Stimulated activated CD8-positive, alpha-beta memory T cell treated with anti-CD3 and anti-CD28 coated beads, Interleukin-15, amount 100 ng/mL, for 48 hours (primary cell): ENCODE measurements around the gene CKMT2.

ENCODE experiments used
- DNase-seq, 2 donors: peaks; one replicate each; pipeline ENCODE4 v3.0.0-alpha.2; 2020; ENCODE audit warnings: low read depth in 2 of 2

The CKMT2 gene

DNA sequence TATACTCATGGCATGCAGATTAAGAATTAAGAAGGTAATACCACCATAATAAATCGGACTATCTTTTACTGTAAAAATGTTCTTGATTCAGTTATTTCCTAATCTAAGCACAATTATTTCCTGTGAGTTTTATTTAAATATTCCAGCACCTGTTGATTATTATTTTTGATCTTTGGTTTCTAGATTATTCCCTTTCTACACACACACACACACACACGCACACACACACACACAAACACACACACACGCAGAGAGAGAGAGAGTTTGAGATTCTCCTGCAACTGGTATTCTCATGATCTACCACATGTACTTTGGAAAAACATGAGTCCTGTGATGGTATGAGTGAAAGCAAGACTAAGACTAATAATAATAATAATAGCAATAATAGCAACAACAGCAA, 17.0 kb upstream of the CKMT2 start:
- DNase-seq, result no peak

DNA sequence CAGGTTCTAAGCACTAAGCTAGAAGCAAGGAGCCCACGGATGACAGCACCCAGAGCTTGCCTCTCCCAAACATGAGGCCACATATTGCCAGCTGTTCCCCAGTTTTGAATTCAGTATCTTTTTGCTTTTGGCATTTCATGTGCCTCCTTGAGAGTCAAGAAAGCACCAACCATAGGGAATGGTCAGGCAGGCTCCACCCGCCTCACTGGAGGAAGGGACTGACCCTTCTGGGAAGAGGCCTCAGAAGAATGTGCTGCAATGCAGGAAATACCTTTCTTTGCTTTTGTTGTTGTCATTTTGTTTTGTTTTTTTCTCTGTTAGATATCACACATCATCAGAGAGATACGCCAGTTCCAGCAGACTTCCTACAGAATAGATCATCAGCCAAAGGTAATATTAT, 13.7 kb upstream of the CKMT2 start:
- DNase-seq, result no peak

DNA sequence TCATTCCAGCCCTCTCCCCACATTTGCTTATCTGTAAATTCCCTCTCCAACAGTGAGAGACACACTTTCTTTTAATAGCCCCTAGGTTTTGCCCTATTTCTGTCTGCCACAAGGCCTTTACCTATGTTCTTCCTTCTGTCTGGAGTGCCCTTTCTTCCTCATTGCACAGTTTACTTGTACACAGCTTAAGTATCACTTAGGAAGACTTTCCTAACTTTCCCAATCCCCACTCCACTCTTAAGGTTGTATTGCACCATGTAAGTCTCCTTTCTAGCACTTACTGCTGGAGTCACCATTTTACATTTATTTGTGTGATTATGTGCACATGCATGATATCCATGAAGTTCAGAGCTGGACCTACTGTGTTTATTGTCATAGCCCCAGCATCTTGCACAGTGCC, 10.8 kb upstream of the CKMT2 start:
- no peak for DNase-seq

DNA sequence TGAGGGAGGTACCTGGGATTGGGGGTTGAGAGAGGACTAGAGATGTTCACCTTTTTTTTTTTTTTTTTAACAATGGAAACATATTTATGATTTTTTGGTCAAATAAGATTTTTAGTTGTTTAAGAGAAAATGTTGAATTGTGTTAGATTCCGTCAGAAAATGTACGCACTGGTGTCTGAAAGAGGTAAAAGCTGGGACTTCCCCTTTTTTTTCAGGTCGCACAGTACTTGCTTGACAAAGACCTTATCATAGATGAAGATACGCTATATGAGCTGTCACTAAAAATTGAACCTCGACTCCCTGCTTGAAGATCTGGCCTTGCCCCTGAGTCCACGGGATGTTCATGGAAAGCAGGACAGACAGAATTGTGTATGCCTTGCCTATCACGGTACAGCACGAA, 7.7 kb upstream of the CKMT2 start:
- DNase-seq, result no peak

DNA sequence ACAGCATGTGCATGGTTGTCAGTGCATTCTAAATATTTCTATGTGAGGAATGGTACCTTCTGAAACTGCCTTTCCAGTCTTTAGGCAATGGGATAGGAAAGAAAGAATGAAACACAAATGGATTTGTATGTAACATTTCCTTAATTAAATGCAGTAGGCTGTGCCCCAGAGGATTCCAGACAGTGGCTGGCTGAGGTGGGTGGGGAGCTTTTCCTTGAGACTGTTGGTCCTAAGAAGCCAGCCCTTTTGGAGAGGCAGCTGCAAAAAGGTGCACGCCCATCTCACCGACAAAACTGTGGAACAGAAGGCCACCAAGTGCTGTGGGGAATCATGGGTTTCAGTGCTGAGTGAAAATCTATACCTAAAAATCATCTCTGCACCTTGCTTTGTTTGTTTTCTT, 6.8 kb upstream of the CKMT2 start:
- DNase-seq, result no peak

DNA sequence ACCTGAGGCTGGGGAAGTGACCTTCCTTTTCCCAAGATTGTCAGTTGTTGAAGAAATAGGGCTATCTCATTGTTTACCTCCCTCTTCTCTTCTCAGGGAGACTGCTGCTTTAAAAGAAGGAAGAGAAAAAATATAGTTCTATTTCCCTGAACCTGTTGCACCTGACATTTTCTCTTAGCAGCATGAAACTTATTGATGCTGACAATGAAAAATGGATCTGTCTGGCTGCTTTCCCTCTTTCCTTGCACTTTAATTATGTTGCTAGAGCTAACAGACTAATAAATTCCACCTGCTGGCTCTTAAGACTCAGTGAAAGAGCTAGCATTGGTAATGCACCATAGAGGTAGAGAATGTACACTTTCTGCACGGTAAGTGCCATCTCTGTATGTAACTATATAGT, 6.2 kb upstream of the CKMT2 start:
- no peak for DNase-seq

DNA sequence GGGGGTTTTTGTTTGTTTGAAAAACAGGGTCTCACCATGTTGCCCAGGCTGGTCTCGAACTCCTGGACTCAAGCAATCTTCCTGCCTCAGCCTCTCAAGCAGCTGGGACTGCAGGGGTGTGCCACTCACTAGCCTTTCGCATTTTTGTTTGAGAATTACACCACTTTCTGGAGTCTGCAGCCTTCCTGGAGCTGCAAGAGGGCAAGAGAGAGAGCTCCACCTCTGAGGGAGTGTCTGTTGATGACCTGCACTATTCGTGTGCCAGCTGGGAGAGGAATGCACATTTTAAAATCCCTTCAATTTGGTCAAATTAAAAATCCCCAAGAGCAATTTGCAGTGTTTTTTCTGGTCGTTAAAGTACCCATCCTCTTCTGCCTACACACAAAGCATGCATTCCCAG, 5.0 kb upstream of the CKMT2 start:
- DNase-seq, result no peak

DNA sequence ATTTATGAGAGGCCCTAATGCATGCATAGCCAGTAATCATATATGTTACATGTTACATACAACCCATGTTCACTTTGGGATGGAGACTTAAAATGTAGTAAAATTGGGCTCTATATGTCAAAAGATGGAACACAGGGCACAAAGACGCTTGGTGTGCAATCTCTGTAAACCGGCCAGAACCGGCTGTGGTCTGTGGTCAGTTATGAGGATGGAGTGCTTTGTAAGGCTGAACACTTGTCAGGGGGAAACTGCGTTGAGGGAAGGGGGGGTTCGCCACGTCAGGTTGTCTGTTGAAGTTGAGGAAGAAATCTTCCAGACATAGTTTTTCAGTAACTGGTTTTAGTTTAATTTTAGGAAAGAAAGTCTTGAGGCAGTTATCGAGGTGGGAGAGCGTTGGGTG, 2.7 kb upstream of the CKMT2 start:
- no peak for DNase-seq

DNA sequence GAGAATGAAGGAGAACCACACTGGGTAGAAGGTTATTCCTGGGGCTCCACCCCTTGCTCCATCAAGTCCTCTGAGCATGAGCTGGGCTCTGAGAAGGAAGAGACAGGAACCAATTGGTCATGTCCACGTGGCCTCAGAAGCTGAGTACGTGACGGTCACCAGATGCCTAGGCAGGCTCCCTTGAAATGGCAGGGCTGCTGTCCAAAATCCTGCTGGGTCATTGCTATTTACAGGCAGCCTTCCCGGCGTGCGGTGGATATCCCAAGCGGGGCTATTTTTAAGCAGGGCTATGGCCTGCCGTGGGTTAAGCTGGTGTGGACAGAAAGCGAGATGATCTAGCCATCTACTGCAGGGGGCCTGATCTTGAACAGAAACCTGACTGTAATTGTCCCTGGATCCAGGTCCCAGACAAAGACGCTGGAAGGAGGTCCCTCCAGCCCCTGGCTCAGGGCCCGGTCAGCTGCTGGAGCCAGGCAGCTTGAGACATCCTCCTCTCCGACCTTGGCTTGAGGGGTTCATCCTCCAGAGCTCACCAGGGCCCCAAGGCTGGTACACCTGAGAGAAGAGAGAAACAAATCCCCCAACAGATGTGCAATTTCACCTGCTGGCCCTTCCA, 550 bp upstream of the CKMT2 start:
- DNase-seq, result no peak

DNA sequence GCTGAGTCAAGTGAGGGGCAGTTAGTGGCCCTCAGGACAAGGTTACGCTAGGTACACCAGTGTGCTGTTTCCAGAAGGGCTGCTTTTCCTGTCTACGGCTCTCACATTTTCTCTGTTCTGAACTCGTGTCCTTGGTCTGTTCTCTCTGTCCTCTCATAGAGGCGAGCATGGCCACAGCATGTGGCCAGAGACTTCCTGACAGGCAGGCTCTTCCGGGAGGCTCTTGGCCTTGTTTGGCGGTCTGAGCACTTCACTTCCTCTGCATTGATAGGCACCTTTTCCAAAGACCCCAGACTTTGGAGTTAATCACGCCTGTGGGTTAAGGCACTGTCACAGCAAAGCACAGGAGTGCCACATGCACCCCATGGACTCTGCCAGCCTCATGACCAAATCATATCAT, 1.2 kb downstream of the CKMT2 start:
- no peak for DNase-seq

DNA sequence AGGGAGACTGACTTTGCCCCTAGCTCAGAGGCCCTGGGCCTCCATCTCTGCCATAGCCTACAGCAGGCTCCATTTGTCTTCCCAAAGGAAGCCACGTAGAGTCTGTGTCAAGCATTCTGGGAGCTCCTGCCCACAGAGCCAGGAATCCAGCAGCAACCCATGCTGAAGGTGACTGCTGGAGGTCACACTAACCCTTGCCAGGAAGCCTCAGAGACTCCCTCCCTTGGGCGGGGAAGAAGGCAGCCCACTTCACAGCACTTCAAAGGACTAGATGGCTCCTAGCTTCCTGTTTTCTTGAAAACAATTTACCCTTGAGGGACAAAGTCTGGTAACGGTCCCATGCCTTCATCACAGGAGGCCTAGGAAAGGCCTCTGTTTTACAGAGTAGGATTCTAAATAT, 1.7 kb downstream of the CKMT2 start:
- DNase-seq, result no peak

DNA sequence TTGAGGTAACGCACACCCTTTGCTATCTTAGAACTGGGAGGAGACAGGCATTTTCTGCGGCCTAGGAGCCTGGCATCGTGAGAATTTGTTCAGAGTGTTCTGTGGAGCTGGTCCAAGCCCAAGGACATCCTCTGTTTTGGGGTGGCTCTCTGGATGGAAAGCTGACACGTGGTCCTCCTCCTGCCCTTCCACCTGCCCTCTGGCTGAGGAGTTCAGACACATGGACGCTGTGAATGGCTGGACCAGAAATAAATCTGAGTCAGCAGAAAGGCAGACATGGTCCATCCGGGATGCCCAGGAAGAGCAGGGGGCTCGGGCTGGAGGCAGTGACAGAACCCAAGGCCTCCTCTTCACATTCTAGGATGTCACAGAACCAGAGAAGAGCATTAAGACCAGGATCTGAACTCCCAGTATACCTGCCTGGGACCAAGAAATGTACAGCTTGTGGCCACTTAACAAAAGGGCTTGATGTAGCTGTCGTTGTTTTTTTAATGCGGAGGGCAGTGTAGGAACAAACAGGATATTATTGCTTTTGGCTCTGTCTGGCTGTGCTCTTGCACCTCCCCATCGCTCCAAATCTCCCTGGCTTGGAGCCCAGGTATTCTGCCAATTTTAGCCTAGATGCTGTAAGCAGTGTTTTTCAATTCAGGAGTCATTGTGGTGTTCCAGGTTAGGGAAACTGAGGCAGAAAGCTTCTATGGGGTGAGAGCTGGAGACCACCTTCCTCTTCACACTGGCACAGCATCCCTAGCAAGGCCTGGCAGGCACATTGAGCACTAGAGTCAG, 2.4 kb downstream of the CKMT2 start:
- no peak for DNase-seq

DNA sequence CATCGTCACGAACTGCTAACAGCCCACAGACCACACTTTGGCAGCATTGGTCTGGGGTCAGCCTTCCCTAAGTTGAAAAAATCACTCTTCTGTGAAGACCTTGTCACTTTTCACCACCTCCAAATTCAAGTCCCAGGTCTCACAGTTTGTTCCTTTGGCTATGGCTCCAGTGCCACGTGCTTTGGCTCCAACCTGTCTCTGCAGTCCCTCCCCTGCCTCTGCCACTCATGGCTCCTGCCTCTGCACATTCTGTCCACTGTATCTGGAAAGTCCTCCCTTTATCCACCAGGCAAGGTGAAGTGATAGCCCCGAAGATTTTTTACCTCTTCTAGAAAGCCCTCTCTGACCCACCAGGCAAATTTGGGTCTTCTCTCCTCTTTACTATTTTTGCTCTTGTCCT, 5.3 kb downstream of the CKMT2 start:
- no peak for DNase-seq

DNA sequence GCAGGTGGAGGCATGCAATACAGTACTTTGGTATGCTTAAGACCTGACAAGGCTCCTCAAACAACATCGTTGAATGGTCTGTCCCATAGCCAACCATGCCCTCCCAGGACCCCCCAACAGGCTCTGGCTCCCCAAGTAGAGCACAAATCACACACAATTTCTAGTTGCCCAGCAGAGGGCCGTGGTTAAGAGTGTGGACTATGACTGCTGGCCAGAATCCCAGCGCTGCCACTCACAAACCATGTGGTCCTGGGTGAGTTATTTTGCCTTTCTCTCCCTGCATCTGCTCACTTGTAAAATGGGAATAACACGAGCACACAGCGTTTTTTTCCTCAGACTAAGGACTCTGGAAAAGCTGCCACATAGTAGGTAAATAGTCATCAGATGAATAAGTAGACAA, 6.5 kb downstream of the CKMT2 start:
- no peak for DNase-seq

DNA sequence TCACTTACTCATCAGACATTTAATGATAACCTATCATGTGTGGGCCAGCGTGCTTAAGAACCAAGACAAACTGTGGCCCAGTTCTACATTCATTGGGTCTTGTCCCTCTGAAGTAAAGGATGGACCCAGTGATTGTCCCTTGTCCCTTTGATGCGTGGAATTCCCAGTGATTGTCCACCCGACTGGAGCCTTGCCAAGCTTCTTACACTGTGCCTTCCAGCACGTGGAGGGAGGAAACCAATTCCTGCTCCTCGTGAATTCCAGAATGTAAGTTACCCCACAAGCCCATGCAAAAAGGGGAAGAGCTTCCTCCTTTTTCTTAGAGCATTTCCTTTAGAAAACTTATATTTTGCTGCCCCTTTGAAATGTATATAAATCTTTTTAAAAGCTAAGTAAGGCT, 7.9 kb downstream of the CKMT2 start:
- no peak for DNase-seq

DNA sequence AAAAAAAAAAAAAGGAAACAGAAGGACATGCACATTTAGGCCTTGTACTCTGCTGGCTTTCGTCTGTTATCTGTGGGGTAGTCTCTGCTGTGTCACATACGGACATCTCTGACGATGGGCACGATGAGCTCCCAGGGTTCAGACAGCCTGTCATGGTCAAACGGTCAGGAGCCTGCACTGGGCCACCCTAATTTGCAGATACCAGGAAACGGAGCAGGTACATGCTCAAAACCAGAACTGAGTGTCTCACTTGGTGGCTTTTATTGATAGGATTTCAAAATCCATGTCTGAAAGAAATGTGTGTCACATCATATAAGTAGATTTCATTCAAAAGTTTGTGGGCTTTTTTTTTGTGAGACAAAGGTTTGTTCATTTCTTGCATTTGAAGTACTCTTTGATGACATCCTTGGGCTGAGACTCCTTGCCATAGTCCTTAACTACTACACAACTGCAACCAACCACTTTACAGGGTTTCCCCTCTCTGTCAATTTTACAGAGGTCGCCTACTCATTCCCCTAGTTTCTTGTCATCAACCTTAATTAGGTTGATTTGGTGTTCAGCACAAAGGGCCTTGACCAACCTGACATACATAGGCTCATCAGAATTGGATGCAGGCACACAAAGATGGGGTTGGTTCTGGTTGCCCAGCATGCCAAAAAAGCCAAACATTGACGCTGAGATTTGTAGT, 9.0 kb downstream of the CKMT2 start:
- DNase-seq, result no peak

DNA sequence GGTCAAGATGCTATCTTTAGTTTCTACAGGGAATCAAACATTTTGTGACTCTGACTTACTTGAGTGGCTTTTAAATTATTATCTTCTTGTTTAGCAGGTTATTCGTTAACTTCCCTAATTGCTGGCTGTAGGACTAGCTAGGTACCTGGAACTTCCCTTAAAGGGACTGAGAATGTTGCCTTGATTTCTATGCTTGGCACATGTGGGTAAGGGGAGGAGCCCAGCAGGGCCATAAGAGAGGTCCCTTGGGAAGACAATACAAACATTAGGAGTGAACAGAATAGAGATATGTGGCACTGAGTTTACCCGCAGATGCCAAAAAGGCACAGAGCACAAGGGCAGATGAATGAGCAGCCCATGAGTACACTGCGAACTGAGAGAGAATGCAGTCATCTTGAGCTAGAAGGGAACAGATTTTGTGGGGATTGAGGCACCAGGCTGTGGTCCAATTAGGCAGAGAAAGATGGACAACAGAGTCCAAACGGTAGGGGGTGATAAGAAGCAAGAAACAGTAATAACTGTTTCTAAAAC, 9.8 kb downstream of the CKMT2 start:
- DNase-seq, result no peak

DNA sequence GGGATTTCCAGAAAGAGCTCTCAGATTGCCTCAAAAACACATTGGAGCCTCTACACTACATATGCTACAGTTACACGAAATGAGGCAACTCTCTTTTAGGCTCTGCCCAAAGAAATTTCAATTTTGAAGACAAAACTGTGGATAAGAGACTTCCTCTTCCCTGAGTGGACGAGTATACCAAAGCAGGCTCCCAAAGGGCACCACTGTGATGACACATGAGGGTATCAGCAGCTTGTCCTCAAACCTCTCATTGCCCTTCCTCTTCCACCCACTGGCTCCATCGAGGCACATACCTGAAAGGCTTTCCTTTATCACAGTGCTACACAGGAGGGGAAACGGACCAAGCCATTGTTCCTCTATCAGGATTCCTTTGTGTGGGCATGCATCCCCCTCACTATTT, 11.3 kb downstream of the CKMT2 start:
- DNase-seq, result no peak

DNA sequence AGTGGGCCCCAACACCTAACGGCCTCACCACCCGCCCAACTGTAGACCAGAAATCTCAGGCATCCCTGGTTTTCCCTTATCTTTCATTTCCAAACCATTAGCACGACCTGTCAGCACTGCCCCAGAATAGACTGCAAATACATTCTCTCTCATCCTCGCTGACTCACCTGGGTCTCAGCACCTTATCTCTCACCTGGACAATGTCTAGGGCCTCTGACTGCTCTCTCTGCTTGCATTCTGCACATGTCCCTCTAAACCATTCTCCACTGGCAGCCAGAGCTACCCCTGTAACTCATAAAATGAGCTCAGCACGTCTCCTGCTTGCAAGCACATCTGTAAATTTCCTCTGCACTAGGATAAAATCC, 12.7 kb downstream of the CKMT2 start:
- DNase-seq, result no peak

DNA sequence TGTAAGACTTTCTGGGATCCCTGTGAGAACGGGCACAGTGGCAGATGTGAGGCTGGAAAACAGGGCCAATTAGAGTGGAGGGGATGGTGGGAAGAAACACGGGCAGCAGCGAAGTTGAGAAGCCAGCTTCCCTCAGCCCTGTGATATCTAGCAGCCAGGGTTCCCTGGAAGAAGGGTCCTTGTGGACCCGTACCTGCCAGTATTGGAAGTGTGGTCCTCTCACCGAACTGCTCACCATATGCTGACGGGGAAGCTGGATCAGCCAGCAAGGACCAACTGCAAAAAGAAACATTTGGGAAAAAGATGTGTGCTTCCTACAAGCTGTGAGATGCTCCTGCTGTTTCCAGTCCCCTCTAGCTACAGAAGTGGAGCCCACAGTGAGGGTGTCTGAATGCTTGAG, 13.6 kb downstream of the CKMT2 start:
- no peak for DNase-seq

DNA sequence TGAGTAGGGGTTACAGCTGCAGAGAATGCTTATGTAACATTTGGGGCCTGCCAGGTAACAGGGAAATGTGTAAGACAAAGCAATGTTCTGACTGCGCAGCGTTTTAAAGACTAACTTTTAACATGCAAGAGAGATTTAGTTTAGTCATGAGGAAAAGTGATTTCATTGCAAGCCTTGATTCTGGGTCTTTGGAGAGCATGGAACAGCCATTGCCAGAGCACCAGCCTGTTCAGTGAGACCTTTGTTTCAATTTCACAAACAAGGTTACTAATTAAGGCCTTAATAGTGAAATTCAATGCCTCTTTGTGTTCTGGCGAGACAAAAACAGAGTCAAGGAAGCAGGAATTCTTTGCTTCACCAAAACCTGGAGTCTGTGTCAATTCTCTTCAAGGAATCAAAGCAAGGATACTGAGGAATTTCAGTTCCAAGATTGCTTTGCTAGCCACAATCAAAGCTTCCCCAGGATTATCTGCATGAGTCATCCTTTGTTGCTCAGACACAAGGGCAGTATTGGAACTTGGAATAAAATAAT, 14.4 kb downstream of the CKMT2 start:
- DNase-seq, result no peak

DNA sequence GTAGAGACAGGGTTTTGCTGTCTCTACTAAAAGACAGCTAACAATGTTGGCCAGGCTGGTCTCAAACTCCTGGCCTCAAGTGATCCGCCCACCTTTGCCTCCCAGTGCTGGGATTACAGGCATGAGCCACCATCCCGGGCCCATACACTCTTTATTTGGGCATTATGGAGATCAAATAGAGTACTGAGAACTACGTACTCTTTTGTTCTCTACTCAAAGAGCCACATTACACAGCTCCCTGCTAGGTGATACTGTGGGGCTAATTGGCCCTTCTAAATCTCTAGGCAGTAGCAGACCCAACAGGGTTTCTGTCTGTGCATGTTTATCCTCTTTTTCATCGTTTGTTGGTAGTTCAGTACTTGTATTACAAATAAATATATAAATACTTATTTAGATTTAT, 16.1 kb downstream of the CKMT2 start:
- no peak for DNase-seq

DNA sequence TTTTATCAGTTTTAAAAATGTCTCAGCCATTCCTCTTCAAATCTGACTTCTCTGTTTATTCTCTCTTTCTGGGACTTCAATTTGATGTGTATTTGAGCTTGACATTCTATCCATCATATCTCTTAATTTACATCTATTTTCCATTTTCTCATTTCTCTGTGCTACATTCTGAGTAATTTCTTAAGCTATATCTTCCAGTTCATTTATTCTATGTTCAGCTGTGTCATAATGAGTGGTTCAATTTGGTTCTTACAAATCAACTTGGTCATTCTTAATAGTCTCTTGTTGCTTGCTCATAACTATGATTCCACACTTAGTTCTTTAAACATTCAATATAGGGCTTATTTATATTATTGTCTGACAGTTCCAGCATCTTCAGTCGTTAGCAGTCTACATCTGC, 16.9 kb downstream of the CKMT2 start:
- DNase-seq, result no peak
